Fibroblast of lung (primary cell): ENCODE results near the gene PCDHAC2.

Experiments used
- CTCF ChIP-seq, 2 donors: IDR thresholded peaks in 1 of 2; conservative IDR thresholded peaks in 1 of 2; 1 replicate in 1 of 2; 2 replicates in 1 of 2; pipeline ENCODE4 v1.5.1; 2011 to 2012; ENCODE audit warnings: low read length in 2 of 2, control low read depth in 1 of 2, inconsistent platforms in 1 of 2, low read depth in 1 of 2, mild to moderate bottlenecking in 1 of 2
- EZH2 ChIP-seq: IDR thresholded peaks from 2 replicates; pipeline ENCODE4 v1.5.1; 2012; ENCODE audit warnings: low read length, control low read depth, mild to moderate bottlenecking; ENCODE audit errors: missing control alignments

DNA sequence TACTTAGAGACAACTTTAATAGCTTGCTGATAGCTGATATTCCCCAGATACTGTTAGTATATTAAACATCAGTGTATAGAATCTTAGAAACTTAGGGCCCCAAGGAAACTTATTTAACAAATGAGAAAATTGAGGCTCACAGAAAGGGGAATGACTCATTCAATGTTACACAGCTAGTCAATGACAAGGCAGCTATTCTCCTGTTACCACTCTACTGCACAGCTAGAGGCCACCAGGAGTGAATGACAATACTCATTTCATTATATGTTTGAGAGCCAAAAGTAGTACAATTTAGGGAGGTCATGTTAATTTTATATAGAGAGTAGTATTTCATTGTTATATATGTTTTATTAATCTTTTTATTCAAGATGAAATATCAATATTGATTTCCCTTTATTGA lies 51.7 kb downstream of the PCDHAC2 start:
- TF ChIP-seq CTCF (conservative IDR thresholded peaks at IDR 0.05 in 1 of 2, IDR thresholded peaks at IDR 0.05 in 1 of 2; ENCODE audit: low read depth in 1 of 2, low read length in 2 of 2) (no peak), EZH2 (no peak)
